ENCODE data around the gene MYO1H. TPM values are rescaled to one million over a fixed set of nuclear protein-coding genes. Genes with fewer than 3 reads are reported as not detected.

The MYO1H gene
- total RNA-seq, 4 donors from 2014 or later = not detected

- Histone ChIP-seq H3K4me1 (peaks cover 88 to 100% (median 100%) of the 10 kb centered on the region in 4 donors), H3K27ac (replicated peaks in 1 of 4) (peak overlapping the region; percentile 91 to 98 (median 96)), H3K36me3 (peaks cover 21 to 46% (median 32%) of the 10 kb centered on the region in 4 donors), H3K9me3 (no peaks in the 10 kb centered on the region), H3K4me3 (no peak overlapping the region), H3K27me3 (no peaks in the 10 kb centered on the region)
- WGBS = 76% methylated on average over 13 of the region's 13 CpGs
- TF ChIP-seq CTCF (IDR thresholded peaks at IDR 0.05) (no peak), POLR2A (IDR thresholded peaks at IDR 0.05; ENCODE audit: low read depth) (no peak), POLR2AphosphoS5 (IDR thresholded peaks at IDR 0.05) (no peak)
- intact Hi-C loops (cut with DNase I) = no loop called here
- no peak for DNase-seq (ENCODE audit: extremely low spot score)
Measured at GRCh38 chr12:109460538-109460937, 112.8 kb downstream of the MYO1H start.

- Histone ChIP-seq H3K4me1 (peaks cover 95 to 100% (median 100%) of the 10 kb centered on the region in 4 donors), H3K4me3 (peak overlapping the region in 1 of 4 donors; percentile 3), H3K27me3 (no peaks in the 10 kb centered on the region), H3K27ac (replicated peaks in 1 of 4) (peak overlapping the region; percentile 91 to 98 (median 96)), H3K9me3 (no peaks in the 10 kb centered on the region), H3K36me3 (peaks cover 14 to 46% (median 30%) of the 10 kb centered on the region in 4 donors)
- no peak for DNase-seq (ENCODE audit: extremely low spot score)
- 58% methylated on average over 8 of the region's 8 CpGs for WGBS
- intact Hi-C loops (cut with DNase I) = no loop called here
- no peak for TF ChIP-seq EP300 (IDR thresholded peaks at IDR 0.05)
- no peak for TF ChIP-seq CTCF (IDR thresholded peaks at IDR 0.05)
- TF ChIP-seq POLR2AphosphoS5 (IDR thresholded peaks at IDR 0.05) = peak; percentile 28 to 30
Measured at GRCh38 chr12:109461049-109461845, 113.5 kb downstream of the MYO1H start.

- H3K9me3 ChIP-seq = no peaks in the 10 kb centered on the region
- WGBS = 43% methylated on average over 12 of the region's 13 CpGs
- DNase-seq (ENCODE audit: extremely low spot score) = peak; percentile 95
- no peaks in the 10 kb centered on the region for H3K27me3 ChIP-seq
- TF ChIP-seq EP300 (IDR thresholded peaks at IDR 0.05) (no peak), POLR2AphosphoS5 (IDR thresholded peaks at IDR 0.05) (peak; percentile 83 to 88), CTCF (IDR thresholded peaks at IDR 0.05) (no peak), POLR2A (IDR thresholded peaks at IDR 0.05; ENCODE audit: low read depth) (peak; percentile 9)
- peak overlapping the region; percentile 91 to 98 (median 96) for H3K27ac ChIP-seq (replicated peaks in 1 of 4)
- intact Hi-C loops (cut with DNase I) = no loop called here
- peaks cover 100% of the 10 kb centered on the region in 4 donors for H3K4me1 ChIP-seq
- H3K36me3 ChIP-seq = peaks cover 5 to 46% (median 29%) of the 10 kb centered on the region in 4 donors
- H3K4me3 ChIP-seq = peak overlapping the region; percentile 15 to 52 (median 40)
Measured at GRCh38 chr12:109461846-109462756, 114.4 kb downstream of the MYO1H start.

- peak; percentile 97 for DNase-seq (ENCODE audit: extremely low spot score)
- Histone ChIP-seq H3K9me3 (no peaks in the 10 kb centered on the region), H3K4me1 (peaks cover 100% of the 10 kb centered on the region in 4 donors), H3K36me3 (peaks cover 0 to 42% (median 30%) of the 10 kb centered on the region in 4 donors), H3K4me3 (peak overlapping the region; percentile 32 to 52 (median 40)), H3K27me3 (no peaks in the 10 kb centered on the region), H3K27ac (replicated peaks in 1 of 4) (peak overlapping the region; percentile 91 to 98 (median 96))
- intact Hi-C loops (cut with DNase I) = no loop called here
- TF ChIP-seq POLR2A (IDR thresholded peaks at IDR 0.05; ENCODE audit: low read depth) (no peak), POLR2AphosphoS5 (IDR thresholded peaks at IDR 0.05) (peak; percentile 96), CTCF (IDR thresholded peaks at IDR 0.05) (no peak), EP300 (IDR thresholded peaks at IDR 0.05) (peak; percentile 89)
- 10% methylated on average over 10 of the region's 14 CpGs for WGBS
Measured at GRCh38 chr12:109462868-109463692, 115.4 kb downstream of the MYO1H start.
